Loucy (cell line): Measurements from ENCODE around the gene SHISA5.
A peak's percentile ranks its signal among the peaks of the same experiment; 100 is the strongest.

ENCODE experiments used
- H2AFZ ChIP-seq: fragments of 200-600 bp; sonication (generic); 2 replicates; pipeline ENCODE4 v1.6.0; 2016; ENCODE audit warnings: antibody characterized with exemption, mild to moderate bottlenecking, low read length, moderate library complexity
- H3F3A ChIP-seq: fragments of 200-600 bp; 2 replicates; pipeline ENCODE4 v1.6.0; 2016; ENCODE audit warnings: antibody characterized with exemption, low read depth, mild to moderate bottlenecking
- H3K27me3 ChIP-seq: fragments of 200-600 bp; sonication (generic); 2 replicates; pipeline ENCODE4 v1.6.1; 2014; ENCODE audit warnings: low read length, mild to moderate bottlenecking; ENCODE audit not compliant: insufficient read depth, poor library complexity, severe bottlenecking
- H3K36me3 ChIP-seq: fragments of 200-600 bp; sonication (generic); 2 replicates; pipeline ENCODE4 v1.6.1; 2016; ENCODE audit warnings: low read length; ENCODE audit not compliant: insufficient read depth
- H3K4me1 ChIP-seq: fragments of 200-600 bp; sonication (generic); 2 replicates; pipeline ENCODE4 v1.5.1; 2014; ENCODE audit warnings: low read length, mild to moderate bottlenecking; ENCODE audit not compliant: insufficient read depth, poor library complexity, severe bottlenecking
- H3K4me2 ChIP-seq: fragments of 200-600 bp; sonication (generic); 2 replicates; pipeline ENCODE4 v1.6.0; 2014; ENCODE audit warnings: antibody characterized with exemption, low read length, low read depth, mild to moderate bottlenecking; ENCODE audit not compliant: poor library complexity, severe bottlenecking
- H3K4me3 ChIP-seq: fragments of 200-600 bp; sonication (generic); 2 replicates; pipeline ENCODE4 v1.5.1; 2014; ENCODE audit warnings: low read length, mild to moderate bottlenecking, mixed read lengths; ENCODE audit not compliant: poor library complexity, severe bottlenecking
- H3K79me2 ChIP-seq: fragments of 200-600 bp; sonication (generic); 2 replicates; pipeline ENCODE4 v1.6.1; 2014; ENCODE audit warnings: low read length; ENCODE audit not compliant: insufficient read depth
- H3K9ac ChIP-seq: fragments of 200-600 bp; sonication (generic); 2 replicates; pipeline ENCODE4 v1.6.0; 2014; ENCODE audit warnings: mild to moderate bottlenecking, low read depth, low read length, moderate library complexity; ENCODE audit not compliant: poor library complexity, severe bottlenecking
- H3K9me2 ChIP-seq: fragments of 200-600 bp; sonication (generic); replicated peaks from 2 replicates; pipeline ENCODE4 v1.6.1; 2016; ENCODE audit warnings: low read depth, low read length, mixed read lengths
- H3K9me3 ChIP-seq: fragments of 200-600 bp; sonication (generic); 2 replicates; pipeline ENCODE4 v1.6.1; 2014; ENCODE audit warnings: mild to moderate bottlenecking, antibody characterized with exemption, low read length, low read depth; ENCODE audit not compliant: insufficient read depth
- H4K20me1 ChIP-seq: fragments of 200-600 bp; sonication (generic); 2 replicates; pipeline ENCODE4 v1.6.0; 2014; ENCODE audit warnings: antibody characterized with exemption, low read length, mild to moderate bottlenecking; ENCODE audit not compliant: insufficient read depth, poor library complexity, severe bottlenecking
- EZH2phosphoT487 ChIP-seq: fragments of 200-600 bp; IDR thresholded peaks from 2 replicates; pipeline ENCODE4 v1.6.1; 2018; ENCODE audit warnings: antibody characterized with exemption, mild to moderate bottlenecking, moderate library complexity, borderline replicate concordance
- TF ChIP-seq, protein P1 (sequence below): fragments of 200-600 bp; sonication (generic); conservative IDR thresholded peaks from 2 replicates; pipeline ENCODE4 v1.5.1; 2014; ENCODE audit warnings: mild to moderate bottlenecking, antibody characterized with exemption, low read length

The SHISA5 gene

DNA sequence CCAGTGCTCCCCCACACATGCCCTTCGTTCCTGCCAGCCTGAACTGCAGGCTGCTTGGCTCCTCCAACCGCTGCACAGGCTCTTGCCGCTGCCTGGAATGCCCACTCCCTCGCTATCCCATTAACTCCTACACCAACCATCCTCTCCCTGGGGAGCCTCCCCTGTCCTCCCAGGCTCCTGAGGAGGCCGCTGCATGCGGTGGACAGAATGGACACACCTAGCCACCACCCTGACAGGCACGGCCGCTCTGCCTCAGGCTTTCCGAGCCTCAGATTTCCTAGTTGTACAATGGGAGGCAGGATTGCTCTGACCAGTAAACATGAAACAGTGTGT is 76.4 kb downstream of the SHISA5 start:
- H3K36me3 ChIP-seq, result peaks cover 4% of the 10 kb centered on the region; the same call in 1 of the 2 replicates
- peak overlapping the region; percentile 96 for H3K4me2 ChIP-seq

DNA sequence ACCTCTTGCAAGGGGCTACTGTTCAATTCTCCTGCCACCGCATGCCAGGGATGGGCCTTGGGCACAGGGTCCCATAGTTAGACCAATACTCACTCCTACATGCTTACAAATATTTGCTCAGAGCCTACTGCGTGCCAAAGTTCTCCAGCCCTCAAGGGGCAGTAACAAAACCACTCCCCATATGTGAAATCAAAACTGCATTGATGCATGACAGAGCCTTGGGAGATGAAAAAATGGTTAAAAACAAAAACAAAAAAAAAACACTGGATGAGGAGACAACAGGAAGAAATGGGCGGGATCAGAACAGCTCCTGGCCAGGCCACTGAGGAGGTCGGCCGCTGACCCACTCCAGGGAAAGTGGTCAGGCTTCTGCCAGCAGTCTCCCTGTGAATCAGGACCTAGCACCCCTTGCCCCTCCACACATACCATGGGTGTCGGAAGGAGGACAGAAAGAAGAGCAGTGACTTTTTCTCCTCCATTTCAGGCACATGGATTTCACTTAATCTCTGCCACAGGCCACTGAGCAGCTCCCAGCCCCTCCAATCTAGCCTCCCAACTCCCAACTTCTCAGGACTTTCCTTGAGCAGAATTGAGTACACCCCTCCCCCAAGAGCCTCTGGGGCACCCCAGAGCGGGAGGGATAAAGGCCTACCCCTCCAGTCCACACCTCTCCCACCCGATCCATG is 76.9 kb downstream of the SHISA5 start:
- Histone ChIP-seq H3F3A (no peaks in the 10 kb centered on the region), H3K9me3 (no peaks in the 10 kb centered on the region), H3K79me2 (peaks cover 73% of the 10 kb centered on the region), H2AFZ (no peak overlapping the region), H3K9ac (peak overlapping the region; percentile 82), H3K4me1 (peaks cover 46% of the 10 kb centered on the region), H4K20me1 (peaks cover 30% of the 10 kb centered on the region), H3K4me3 (peak overlapping the region; percentile 78), H3K9me2 (no peaks in the 10 kb centered on the region), H3K27me3 (no peaks in the 10 kb centered on the region), H3K4me2 (peak overlapping the region; percentile 96), H3K36me3 (peaks cover 6% of the 10 kb centered on the region; the same call in 1 of the 2 replicates)
- TF ChIP-seq EZH2phosphoT487, result no peak
- TF ChIP-seq, protein P1, sequence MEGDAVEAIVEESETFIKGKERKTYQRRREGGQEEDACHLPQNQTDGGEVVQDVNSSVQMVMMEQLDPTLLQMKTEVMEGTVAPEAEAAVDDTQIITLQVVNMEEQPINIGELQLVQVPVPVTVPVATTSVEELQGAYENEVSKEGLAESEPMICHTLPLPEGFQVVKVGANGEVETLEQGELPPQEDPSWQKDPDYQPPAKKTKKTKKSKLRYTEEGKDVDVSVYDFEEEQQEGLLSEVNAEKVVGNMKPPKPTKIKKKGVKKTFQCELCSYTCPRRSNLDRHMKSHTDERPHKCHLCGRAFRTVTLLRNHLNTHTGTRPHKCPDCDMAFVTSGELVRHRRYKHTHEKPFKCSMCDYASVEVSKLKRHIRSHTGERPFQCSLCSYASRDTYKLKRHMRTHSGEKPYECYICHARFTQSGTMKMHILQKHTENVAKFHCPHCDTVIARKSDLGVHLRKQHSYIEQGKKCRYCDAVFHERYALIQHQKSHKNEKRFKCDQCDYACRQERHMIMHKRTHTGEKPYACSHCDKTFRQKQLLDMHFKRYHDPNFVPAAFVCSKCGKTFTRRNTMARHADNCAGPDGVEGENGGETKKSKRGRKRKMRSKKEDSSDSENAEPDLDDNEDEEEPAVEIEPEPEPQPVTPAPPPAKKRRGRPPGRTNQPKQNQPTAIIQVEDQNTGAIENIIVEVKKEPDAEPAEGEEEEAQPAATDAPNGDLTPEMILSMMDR, result no peak

More for the DNA sequence above, 76.4 kb downstream of the SHISA5 start:
- no peak for TF ChIP-seq EZH2phosphoT487
- TF ChIP-seq, protein P1, result no peak
- peaks cover 71% of the 10 kb centered on the region for H3K79me2 ChIP-seq
- no peaks in the 10 kb centered on the region for H3K9me2 ChIP-seq
- H2AFZ ChIP-seq, result no peak overlapping the region
- H3K4me3 ChIP-seq, result peak overlapping the region; percentile 78
- H3K27me3 ChIP-seq, result no peaks in the 10 kb centered on the region
- H3K4me1 ChIP-seq, result peaks cover 46% of the 10 kb centered on the region
- H3K9me3 ChIP-seq, result no peaks in the 10 kb centered on the region
- peak overlapping the region; percentile 82 for H3K9ac ChIP-seq
- peaks cover 28% of the 10 kb centered on the region for H4K20me1 ChIP-seq
- H3F3A ChIP-seq, result no peaks in the 10 kb centered on the region

DNA sequence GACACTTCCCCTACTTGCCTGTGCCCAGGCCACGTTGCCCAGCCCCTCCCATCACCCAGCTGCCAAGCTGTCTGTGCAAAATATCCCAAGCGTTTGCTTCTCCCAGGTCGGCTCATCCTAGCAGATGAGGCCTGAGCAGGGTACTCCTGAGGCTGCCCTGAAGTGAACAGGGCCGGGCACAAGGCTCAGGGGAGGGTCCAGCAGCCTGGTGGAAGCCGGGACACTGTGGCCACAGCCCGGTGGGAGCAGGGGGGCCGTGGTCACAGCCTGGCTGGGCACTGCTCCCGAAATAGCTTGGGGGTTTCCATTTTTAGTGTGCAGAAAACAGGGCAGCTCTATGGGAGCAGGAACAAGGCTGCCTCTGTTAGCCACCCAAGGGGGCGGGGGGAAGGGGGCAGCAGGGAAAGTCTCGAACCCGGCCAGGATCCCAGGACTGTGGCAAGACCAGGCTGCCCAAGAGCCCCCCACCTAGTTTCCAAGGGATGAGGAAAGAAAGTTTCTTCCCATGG is 77.5 kb downstream of the SHISA5 start:
- Histone ChIP-seq H2AFZ (no peak overlapping the region), H3F3A (no peaks in the 10 kb centered on the region), H3K9ac (peak overlapping the region; percentile 82), H3K36me3 (peaks cover 6% of the 10 kb centered on the region; the same call in 1 of the 2 replicates), H3K4me1 (peaks cover 46% of the 10 kb centered on the region), H3K4me3 (peak overlapping the region; percentile 78), H4K20me1 (peaks cover 30% of the 10 kb centered on the region), H3K4me2 (peak overlapping the region; percentile 96), H3K9me2 (no peaks in the 10 kb centered on the region), H3K9me3 (no peaks in the 10 kb centered on the region), H3K27me3 (no peaks in the 10 kb centered on the region), H3K79me2 (peaks cover 76% of the 10 kb centered on the region)
- no peak for TF ChIP-seq EZH2phosphoT487
- TF ChIP-seq, protein P1, result no peak
